ENCODE results near the gene CD300LD.
"Not testable (repeated sequence)": the region's sequence is repeated elsewhere in the genome, so short reads cannot be mapped to it uniquely, and the experiment has no call there.

- not testable (repeated sequence) for TF ChIP-seq CTCF (conservative IDR thresholded peaks at IDR 0.05; ENCODE audit: low read length); EZH2phosphoT487 (IDR thresholded peaks at IDR 0.05; ENCODE audit: borderline replicate concordance, low read depth, low read length)
Measured at GRCh38 chr17:74558402-74558801, 33.7 kb downstream of the CD300LD start.

Measured in OCI-LY7 (cell line).